HG03103 (cell line): ENCODE measurements around the gene AGRP.
A peak's percentile ranks its signal among the peaks of the same experiment; 100 is the strongest.
"Not testable (repeated sequence)": the region's sequence is repeated elsewhere in the genome, so short reads cannot be mapped to it uniquely, and the experiment has no call there.

Experiments used
- ATAC-seq: cut with Tn5 transposase; IDR thresholded peaks from one replicate; pipeline ENCODE4 v1.9.1; 2021; ENCODE audit warnings: low read depth; ENCODE audit not compliant: unreplicated experiment

Gene AGRP, protein sequence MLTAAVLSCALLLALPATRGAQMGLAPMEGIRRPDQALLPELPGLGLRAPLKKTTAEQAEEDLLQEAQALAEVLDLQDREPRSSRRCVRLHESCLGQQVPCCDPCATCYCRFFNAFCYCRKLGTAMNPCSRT

DNA sequence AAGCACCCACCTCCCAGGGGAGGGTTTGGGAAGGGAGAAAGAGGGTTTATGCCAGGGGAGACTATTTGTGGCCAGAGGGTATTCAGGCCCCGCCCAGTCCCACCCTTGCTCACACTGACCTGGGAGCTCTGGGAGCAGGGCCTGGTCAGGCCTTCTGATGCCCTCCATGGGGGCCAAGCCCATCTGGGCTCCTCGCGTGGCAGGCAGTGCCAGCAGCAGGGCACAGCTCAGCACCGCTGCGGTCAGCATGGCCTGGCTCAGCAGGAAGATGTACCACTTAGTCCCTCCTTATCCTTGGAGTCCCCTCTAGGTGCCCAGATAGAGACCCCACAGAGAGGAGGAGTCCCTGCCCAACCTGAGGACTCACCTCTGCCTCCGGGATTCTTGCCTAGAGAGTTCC is at the start of gene AGRP:
AGRP (minus strand) TSS at position 398 of the 400 bp plus-strand sequence; CDS start at position 249, 149 bp downstream.
- ATAC-seq, result no peak

- ATAC-seq, result no peak
Measured at GRCh38 chr16:67531247-67531646, 47.9 kb upstream of the AGRP start.

- no peak for ATAC-seq
Measured at GRCh38 chr16:67530013-67530939, 46.9 kb upstream of the AGRP start.

GRCh38 chr16:67529582-67530012 is 46.2 kb upstream of the AGRP start:
- ATAC-seq, result no peak

GRCh38 chr16:67528870-67529581 is 45.7 kb upstream of the AGRP start:
- no peak for ATAC-seq

GRCh38 chr16:67528222-67528869 is 45.0 kb upstream of the AGRP start, which contains the start of gene RIPOR1:
Gene RIPOR1, plus strand, starts transcription at chr16:67528829. Its CDS starts 9,618 bp downstream, at chr16:67538447.
- no peak for ATAC-seq

DNA sequence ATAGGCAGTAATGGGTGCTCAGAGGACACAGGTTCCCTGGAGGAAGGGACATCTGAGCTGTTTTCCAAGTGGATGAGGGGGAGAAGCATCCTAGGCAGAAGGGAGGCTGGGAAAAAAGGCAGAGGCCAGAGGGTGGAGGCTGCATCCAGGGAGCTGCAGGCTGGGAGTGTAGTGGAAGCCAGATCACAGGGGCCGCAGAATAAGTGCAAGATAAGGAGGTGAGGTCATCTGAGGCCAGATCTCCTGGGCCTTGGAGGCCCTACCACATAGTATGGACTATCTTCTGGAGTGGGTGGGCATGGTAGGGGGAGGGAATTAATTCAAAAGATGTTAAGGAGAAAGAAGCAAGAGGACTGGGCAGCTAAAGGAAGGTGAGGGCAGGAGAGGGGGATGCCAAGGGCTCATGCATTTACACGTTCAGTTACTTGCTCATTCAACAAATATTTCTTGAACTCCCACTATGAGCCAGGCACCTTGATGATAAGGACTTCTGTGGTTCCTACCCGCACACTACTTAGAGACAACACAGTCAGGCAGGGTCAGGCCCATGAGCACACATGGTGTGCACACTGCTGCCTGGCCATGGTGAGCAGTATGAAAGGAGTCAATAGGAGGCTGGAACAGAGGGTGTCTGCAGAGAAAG is 42.9 kb upstream of the AGRP start:
- no peak for ATAC-seq

DNA sequence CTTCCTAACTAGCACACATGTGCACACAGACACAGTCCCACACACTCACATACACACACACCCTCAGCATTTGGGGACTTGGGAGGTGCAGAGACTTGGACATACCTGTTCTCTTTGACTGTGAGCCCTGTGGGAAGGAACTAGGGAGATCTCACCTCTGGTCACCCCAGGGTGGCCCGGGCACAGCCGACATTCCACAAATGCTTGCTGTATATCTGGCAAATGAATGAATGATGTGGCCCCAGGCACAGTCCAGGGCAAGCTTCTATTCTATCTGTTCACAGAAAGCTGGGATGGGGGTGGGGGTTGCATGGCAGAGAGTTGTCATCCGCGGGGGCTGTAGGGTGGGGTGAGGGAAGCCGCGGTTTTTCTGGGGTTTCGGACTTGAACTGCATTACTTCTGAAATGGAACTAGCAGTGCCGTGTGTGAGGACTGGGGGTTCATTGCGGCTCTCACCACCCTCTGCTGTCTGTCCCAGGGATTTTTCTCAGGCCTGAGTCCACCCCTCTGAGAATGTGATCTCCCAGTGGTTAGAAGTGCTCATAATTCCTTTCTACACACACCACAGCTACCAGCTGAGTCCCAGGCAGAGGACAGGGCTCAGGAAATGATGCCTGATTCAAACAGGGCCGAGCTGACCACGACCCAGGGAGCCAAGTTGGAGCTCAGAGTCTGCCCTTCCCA is 42.0 kb upstream of the AGRP start:
- ATAC-seq, result no peak

GRCh38 chr16:67521095-67521804 is 37.9 kb upstream of the AGRP start:
- peak; percentile 71 for ATAC-seq

- ATAC-seq, result no peak
Measured at GRCh38 chr16:67519242-67519641, 35.9 kb upstream of the AGRP start.

DNA sequence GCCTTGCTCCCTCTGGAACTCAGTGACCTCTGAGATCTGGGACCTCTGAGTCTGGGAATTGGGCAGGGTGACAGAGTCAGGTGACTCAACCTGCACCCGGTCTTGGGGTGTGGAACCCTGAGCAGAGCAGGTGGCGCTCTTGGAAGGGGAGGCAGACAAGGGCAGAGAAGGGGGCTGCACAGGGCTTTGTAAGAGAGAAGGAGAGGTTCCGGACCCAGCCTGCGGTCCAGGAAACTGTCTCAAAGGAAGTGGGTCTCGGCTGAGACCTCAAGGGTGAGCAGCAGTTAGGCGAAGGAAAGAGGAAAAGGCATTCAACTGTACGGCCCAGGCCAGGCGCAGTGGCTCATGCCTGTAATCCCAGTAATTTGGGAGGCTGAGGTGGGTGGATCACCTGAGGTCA is 35.3 kb upstream of the AGRP start:
- ATAC-seq, result no peak

GRCh38 chr16:67517661-67518423 is 34.5 kb upstream of the AGRP start:
- no peak for ATAC-seq

GRCh38 chr16:67517155-67517445 is 33.8 kb upstream of the AGRP start:
- no peak for ATAC-seq

- no peak for ATAC-seq
Measured at GRCh38 chr16:67516296-67517154, 33.2 kb upstream of the AGRP start.

DNA sequence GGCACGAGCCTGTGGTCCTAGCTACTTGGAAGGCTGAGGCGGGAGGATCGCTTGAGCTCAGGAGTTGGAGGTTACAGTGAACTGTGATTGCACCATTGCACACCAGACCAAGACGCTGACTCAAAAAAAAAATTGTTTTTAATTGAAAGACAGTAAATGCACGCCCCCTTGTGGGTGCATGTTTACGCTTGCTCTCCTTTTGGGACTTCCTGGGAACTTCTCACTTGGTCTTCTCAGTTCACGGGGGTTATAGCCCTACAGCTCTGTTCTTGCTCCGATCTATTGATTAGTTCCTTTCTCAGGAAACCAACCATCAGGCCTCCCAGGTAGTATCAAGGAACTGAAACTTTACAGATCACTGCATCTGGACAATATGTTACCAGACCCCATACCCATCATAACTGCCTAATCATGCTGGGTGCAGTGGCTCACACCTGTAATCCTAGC is 31.1 kb upstream of the AGRP start:
- ATAC-seq, result peak; percentile 41

- not testable (repeated sequence) for ATAC-seq
Measured at GRCh38 chr16:67513892-67514291, 30.5 kb upstream of the AGRP start.

- no peak for ATAC-seq
Measured at GRCh38 chr16:67509016-67509415, 25.7 kb upstream of the AGRP start.

- ATAC-seq, result no peak
Measured at GRCh38 chr16:67506468-67506867, 23.1 kb upstream of the AGRP start.
